Measurements from ENCODE around the gene SCN10A. TPM values are rescaled to one million over a fixed set of nuclear protein-coding genes. Genes with fewer than 3 reads are reported as not detected.

Gene SCN10A
- total RNA-seq, 4 donors from 2014 or later: not detected

DNA sequence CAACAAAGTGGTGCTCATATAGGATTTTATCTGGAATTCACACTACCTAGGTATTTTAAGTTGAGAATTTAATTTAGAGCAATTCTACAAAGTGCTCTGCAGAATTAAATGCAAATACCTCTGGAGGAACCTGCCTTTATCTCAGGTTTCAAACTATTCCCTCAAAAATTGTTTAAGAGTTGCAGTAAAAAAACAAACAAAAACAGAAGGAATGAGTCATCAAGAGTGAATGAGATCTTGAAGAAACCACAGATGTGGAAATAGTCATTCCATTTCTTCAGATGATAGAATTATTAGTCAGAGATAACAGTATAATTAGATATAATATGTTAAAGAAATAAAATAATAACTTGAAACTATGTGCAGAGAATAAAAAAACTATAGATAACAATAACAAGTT, 85.7 kb downstream of the SCN10A start:
- Histone ChIP-seq H3K4me1 (no peaks in the 10 kb centered on the region), H3K4me3 (no peak overlapping the region), H3K27me3 (no peaks in the 10 kb centered on the region), H3K27ac (no peak overlapping the region), H3K36me3 (no peaks in the 10 kb centered on the region), H3K9me3 (no peaks in the 10 kb centered on the region)
- intact Hi-C loops (cut with DNase I; ENCODE audit: low total_unique reads) (no loop called here), in situ Hi-C loops (cut with MboI; ENCODE audit: low pct_ligation_motif_present in 1 of 4, low pct_unique_long_range_greater_than_20kb in 1 of 4, low sequenced_read_pairs in 3 of 4) (no loop called here)
- DNase-seq: no peak
- no peak for TF ChIP-seq POLR2AphosphoS5 (IDR thresholded peaks at IDR 0.05)
- TF ChIP-seq, protein P1, sequence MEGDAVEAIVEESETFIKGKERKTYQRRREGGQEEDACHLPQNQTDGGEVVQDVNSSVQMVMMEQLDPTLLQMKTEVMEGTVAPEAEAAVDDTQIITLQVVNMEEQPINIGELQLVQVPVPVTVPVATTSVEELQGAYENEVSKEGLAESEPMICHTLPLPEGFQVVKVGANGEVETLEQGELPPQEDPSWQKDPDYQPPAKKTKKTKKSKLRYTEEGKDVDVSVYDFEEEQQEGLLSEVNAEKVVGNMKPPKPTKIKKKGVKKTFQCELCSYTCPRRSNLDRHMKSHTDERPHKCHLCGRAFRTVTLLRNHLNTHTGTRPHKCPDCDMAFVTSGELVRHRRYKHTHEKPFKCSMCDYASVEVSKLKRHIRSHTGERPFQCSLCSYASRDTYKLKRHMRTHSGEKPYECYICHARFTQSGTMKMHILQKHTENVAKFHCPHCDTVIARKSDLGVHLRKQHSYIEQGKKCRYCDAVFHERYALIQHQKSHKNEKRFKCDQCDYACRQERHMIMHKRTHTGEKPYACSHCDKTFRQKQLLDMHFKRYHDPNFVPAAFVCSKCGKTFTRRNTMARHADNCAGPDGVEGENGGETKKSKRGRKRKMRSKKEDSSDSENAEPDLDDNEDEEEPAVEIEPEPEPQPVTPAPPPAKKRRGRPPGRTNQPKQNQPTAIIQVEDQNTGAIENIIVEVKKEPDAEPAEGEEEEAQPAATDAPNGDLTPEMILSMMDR (IDR thresholded peaks at IDR 0.05): no peak
- TF ChIP-seq POLR2A (IDR thresholded peaks at IDR 0.05): no peak
- no peak for TF ChIP-seq EP300 (IDR thresholded peaks at IDR 0.05; ENCODE audit: low read depth)

DNA sequence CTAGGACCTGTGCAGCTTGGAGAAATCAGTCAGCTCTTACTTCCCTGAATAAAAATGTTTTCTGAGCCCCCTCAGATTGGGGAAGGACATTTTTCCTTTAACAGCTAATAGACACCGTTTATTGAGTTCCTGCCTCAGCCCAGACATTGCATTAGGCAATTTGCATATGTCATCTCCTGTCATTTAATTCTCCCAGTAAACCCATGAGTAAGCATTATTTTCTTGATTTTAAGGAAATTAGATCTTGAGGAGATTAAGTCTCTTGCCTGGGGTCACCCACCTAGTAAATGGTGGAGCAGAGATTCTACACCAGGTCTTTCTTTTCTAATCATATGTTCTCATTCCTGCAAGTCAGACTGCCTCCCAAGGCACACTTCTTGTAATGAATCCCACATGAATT, 88.0 kb downstream of the SCN10A start:
- H3K9me3 ChIP-seq: no peaks in the 10 kb centered on the region
- no peaks in the 10 kb centered on the region for H3K36me3 ChIP-seq
- in situ Hi-C loops (cut with MboI; ENCODE audit: low pct_ligation_motif_present in 1 of 4, low pct_unique_long_range_greater_than_20kb in 1 of 4, low sequenced_read_pairs in 3 of 4) (no loop called here), intact Hi-C loops (cut with DNase I; ENCODE audit: low total_unique reads) (no loop called here)
- no peak for DNase-seq
- no peak for TF ChIP-seq POLR2AphosphoS5 (IDR thresholded peaks at IDR 0.05)
- no peak overlapping the region for H3K27ac ChIP-seq
- H3K27me3 ChIP-seq: no peaks in the 10 kb centered on the region
- no peak overlapping the region for H3K4me3 ChIP-seq
- no peaks in the 10 kb centered on the region for H3K4me1 ChIP-seq
- 17 to 41% methylated on average over 1 of the region's 1 CpG for WGBS, 2 donors (ENCODE audit: low coverage in 1 of 2)

DNA sequence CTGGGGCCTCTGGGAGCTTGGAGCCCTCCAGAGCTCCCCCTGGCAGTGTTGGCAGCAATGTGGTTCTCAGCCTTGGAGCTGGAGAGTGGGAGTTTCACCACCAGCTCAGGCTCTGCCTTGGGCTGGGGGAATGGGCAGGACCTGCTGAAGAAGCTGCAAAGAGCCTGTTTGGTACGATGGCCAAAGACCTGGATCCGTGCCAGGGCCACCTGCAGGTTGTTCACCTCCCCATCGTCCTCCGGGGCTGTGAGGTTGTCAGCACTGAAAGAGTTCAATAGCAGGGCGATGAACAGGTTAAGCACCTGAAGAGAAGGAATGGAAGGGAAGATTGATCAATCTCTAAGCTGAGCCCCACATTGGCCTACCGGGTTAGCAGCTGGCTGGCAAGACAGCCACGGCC, 89.3 kb downstream of the SCN10A start:
- 81% methylated on average over 7 of the region's 7 CpGs; no CpG with 5 or more reads in 1 of the 2 donors for WGBS, 2 donors (ENCODE audit: low coverage in 1 of 2)
- in situ Hi-C loops (cut with MboI; ENCODE audit: low pct_ligation_motif_present in 1 of 4, low pct_unique_long_range_greater_than_20kb in 1 of 4, low sequenced_read_pairs in 3 of 4): no loop called here
- Histone ChIP-seq H3K27ac (no peak overlapping the region), H3K27me3 (no peaks in the 10 kb centered on the region), H3K9me3 (no peaks in the 10 kb centered on the region), H3K36me3 (no peaks in the 10 kb centered on the region), H3K4me1 (no peaks in the 10 kb centered on the region), H3K4me3 (no peak overlapping the region)
- intact Hi-C loops (cut with DNase I; ENCODE audit: low total_unique reads): loop anchor here (2.0 kb wide), 1 partner anchor 32 kb away; no protein-coding TSS in a partner anchor
- TF ChIP-seq POLR2AphosphoS5 (IDR thresholded peaks at IDR 0.05) (no peak), POLR2A (IDR thresholded peaks at IDR 0.05) (no peak), EP300 (IDR thresholded peaks at IDR 0.05; ENCODE audit: low read depth) (no peak)
- TF ChIP-seq, protein P1 (IDR thresholded peaks at IDR 0.05): no peak
- no peak for DNase-seq

DNA sequence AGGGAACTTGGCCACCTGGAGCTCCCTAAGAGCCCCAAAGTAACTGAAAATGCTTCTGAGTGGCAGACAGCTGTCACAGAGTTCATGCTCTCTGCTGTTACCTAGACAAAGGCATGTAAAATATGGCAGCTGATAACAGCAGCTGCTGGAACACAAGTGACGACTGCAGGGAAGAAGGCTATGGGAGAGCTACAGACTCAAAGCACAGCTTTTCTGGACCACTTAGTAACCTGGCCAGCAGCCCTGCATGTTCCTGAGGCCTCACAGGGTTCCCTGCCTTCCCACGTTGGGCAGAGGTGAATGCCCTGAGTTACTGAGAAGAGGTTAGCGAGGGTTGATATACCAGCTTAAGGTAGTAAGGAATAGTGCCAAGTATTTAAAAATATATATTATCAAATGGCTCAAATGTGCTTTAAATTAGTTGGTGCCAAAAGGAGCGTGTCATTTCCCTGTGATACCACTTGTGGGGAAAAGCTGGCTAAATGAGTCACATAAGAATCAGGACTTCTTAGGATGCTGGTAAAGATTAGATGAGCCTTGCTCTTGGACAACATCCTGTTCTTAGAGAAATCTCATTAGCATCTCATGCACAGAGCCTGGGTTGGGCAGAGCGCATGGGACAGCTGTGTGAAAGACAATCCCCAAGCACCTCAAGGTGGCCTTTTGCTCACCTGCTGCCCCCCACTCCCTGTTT, 90.1 kb downstream of the SCN10A start:
- 50 to 55% methylated on average over 1 to 5 of the region's 5 CpGs for WGBS, 2 donors (ENCODE audit: low coverage in 1 of 2)
- in situ Hi-C loops (cut with MboI; ENCODE audit: low pct_ligation_motif_present in 1 of 4, low pct_unique_long_range_greater_than_20kb in 1 of 4, low sequenced_read_pairs in 3 of 4): no loop called here
- H3K4me3 ChIP-seq: no peak overlapping the region
- no peak for DNase-seq
- H3K36me3 ChIP-seq: no peaks in the 10 kb centered on the region
- intact Hi-C loops (cut with DNase I; ENCODE audit: low total_unique reads): loop anchor here (2.0 kb wide), 1 partner anchor 33 kb away; no protein-coding TSS in a partner anchor
- TF ChIP-seq EP300 (IDR thresholded peaks at IDR 0.05; ENCODE audit: low read depth) (no peak), POLR2AphosphoS5 (IDR thresholded peaks at IDR 0.05) (no peak)
- TF ChIP-seq, protein P1 (IDR thresholded peaks at IDR 0.05): no peak
- no peaks in the 10 kb centered on the region for H3K4me1 ChIP-seq
- H3K27me3 ChIP-seq: no peaks in the 10 kb centered on the region
- H3K27ac ChIP-seq: no peak overlapping the region
- no peaks in the 10 kb centered on the region for H3K9me3 ChIP-seq

DNA sequence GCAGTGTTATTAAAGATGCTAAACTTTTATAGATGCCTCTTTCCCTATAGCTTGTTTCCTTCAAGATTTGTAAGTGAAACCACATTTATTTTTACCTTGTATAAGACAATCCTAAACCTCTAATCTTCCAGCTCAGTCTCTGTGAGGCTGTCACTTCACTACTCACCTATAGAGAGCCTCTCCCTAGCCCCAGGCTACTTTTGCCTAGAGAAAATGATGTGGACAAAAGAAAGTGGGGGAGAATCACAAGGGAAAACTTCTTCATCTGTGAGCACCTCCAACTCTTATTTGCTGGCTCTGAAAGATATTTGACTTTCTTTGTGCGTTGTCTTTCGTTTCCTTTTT, 91.7 kb downstream of the SCN10A start:
- WGBS, 2 donors (ENCODE audit: low coverage in 1 of 2): 62 to 67% methylated on average over 2 of the region's 2 CpGs
- H3K4me3 ChIP-seq: no peak overlapping the region
- in situ Hi-C loops (cut with MboI; ENCODE audit: low pct_ligation_motif_present in 1 of 4, low pct_unique_long_range_greater_than_20kb in 1 of 4, low sequenced_read_pairs in 3 of 4): no loop called here
- intact Hi-C loops (cut with DNase I; ENCODE audit: low total_unique reads): no loop called here
- no peaks in the 10 kb centered on the region for H3K27me3 ChIP-seq
- no peak overlapping the region for H3K27ac ChIP-seq
- TF ChIP-seq, protein P1 (IDR thresholded peaks at IDR 0.05): no peak
- TF ChIP-seq EP300 (IDR thresholded peaks at IDR 0.05; ENCODE audit: low read depth) (no peak), POLR2A (IDR thresholded peaks at IDR 0.05) (no peak), POLR2AphosphoS5 (IDR thresholded peaks at IDR 0.05) (no peak)
- no peak for DNase-seq
- H3K36me3 ChIP-seq: no peaks in the 10 kb centered on the region
- H3K9me3 ChIP-seq: no peaks in the 10 kb centered on the region
- no peaks in the 10 kb centered on the region for H3K4me1 ChIP-seq

All from transverse colon (tissue), 4 donors.